ENCODE results near the gene UNC5A. TPM values are rescaled to one million over a fixed set of nuclear protein-coding genes. Genes with fewer than 3 reads are reported as not detected.

UNC5A gene
- total and polyA plus RNA-seq, 7 donors, result 0.03 to 0.25 (median 0.10) TPM; not detected in 4

- Histone ChIP-seq H3K27me3 (ENCODE audit: insufficient read depth in 3 of 3, low read length in 2 of 3) (no peaks in the 10 kb centered on the region), H3K27ac (no peak overlapping the region), H3K36me3 (ENCODE audit: insufficient read depth in 1 of 2, low read depth in 1 of 2) (no peaks in the 10 kb centered on the region), H3K4me3 (no peak overlapping the region), H3K9me3 (no peaks in the 10 kb centered on the region), H3K4me1 (peaks cover 3% of the 10 kb centered on the region)
- intact Hi-C loops (cut with DNase I), result no loop called here
- no peak for TF ChIP-seq CTCF (IDR thresholded peaks at IDR 0.05)
- 85 to 94% (median 90%) methylated on average over 4 of the region's 4 CpGs for WGBS, 3 donors
- no peak for DNase-seq
- ATAC-seq, result no peak
Measured at GRCh38 chr5:176895831-176896230, 85.5 kb downstream of the UNC5A start.

- ATAC-seq (no peak), DNase-seq (no peak)
- no peaks in the 10 kb centered on the region for H3K27me3 ChIP-seq (ENCODE audit: insufficient read depth in 3 of 3, low read length in 2 of 3)
- no peak overlapping the region for H3K4me3 ChIP-seq
- intact Hi-C loops (cut with DNase I), result no loop called here
- peaks cover 0 to 2% of the 10 kb centered on the region in 2 donors for H3K36me3 ChIP-seq (ENCODE audit: insufficient read depth in 1 of 2, low read depth in 1 of 2)
- H3K4me1 ChIP-seq, result peaks cover 3% of the 10 kb centered on the region
- WGBS, 3 donors, result 45 to 54% (median 53%) methylated on average over 3 of the region's 3 CpGs
- no peaks in the 10 kb centered on the region for H3K9me3 ChIP-seq
- H3K27ac ChIP-seq, result no peak overlapping the region
- TF ChIP-seq CTCF (IDR thresholded peaks at IDR 0.05), result no peak
Measured at GRCh38 chr5:176897263-176897662, 86.9 kb downstream of the UNC5A start.

GRCh38 chr5:176899296-176899891 is 89.0 kb downstream of the UNC5A start, which contains the start of gene HK3:
Gene HK3, minus strand, starts transcription at chr5:176899346. Its CDS starts 3,187 bp downstream, at chr5:176896159.
- DNase-seq (no peak), ATAC-seq (peak in 3 of 4 donors; percentile 24 to 44 (median 30))
- Histone ChIP-seq H3K4me3 (peak within 1 kb of the TSS; percentile 25), H3K36me3 (ENCODE audit: insufficient read depth in 1 of 2, low read depth in 1 of 2) (peaks cover 4 to 24% of the 10 kb centered on the region in 2 donors), H3K27me3 (ENCODE audit: insufficient read depth in 3 of 3, low read length in 2 of 3) (no peaks in the 10 kb centered on the region), H3K27ac (no peak within 1 kb of the TSS), H3K4me1 (peaks cover 3% of the 10 kb centered on the region), H3K9me3 (no peaks in the 10 kb centered on the region)
- intact Hi-C loops (cut with DNase I), result no loop called here
- whole genome bisulfite sequencing, 3 donors, result 68 to 79% (median 72%) methylated on average over 9 of the region's 9 CpGs
- TF ChIP-seq CTCF (IDR thresholded peaks at IDR 0.05), result no peak

GRCh38 chr5:176899946-176900779 is 89.8 kb downstream of the UNC5A start:
- no peak for TF ChIP-seq CTCF (IDR thresholded peaks at IDR 0.05)
- 63 to 68% (median 66%) methylated on average over 4 of the region's 4 CpGs for WGBS, 3 donors

More at GRCh38 chr5:176899946-176900779, 89.8 kb downstream of the UNC5A start:
- no peaks in the 10 kb centered on the region for H3K9me3 ChIP-seq
- intact Hi-C loops (cut with DNase I), result loop anchor here in 1 of 2 donors (5.0 kb wide), 1 partner anchor 42 kb away; no protein-coding TSS in a partner anchor
- no peak overlapping the region for H3K27ac ChIP-seq
- peaks cover 7 to 31% of the 10 kb centered on the region in 2 donors for H3K36me3 ChIP-seq (ENCODE audit: insufficient read depth in 1 of 2, low read depth in 1 of 2)
- H3K4me1 ChIP-seq, result peaks cover 3% of the 10 kb centered on the region
- H3K4me3 ChIP-seq, result no peak overlapping the region
- H3K27me3 ChIP-seq (ENCODE audit: insufficient read depth in 3 of 3, low read length in 2 of 3), result no peaks in the 10 kb centered on the region
- DNase-seq, result no peak
- ATAC-seq, result peak; percentile 36 to 49 (median 40)
